Naive thymus-derived CD4-positive, alpha-beta T cell (primary cell): ENCODE results near the gene BRCC3. TPM values are rescaled to one million over a fixed set of nuclear protein-coding genes. Genes with fewer than 3 reads are reported as not detected.

ENCODE experiments used
- ATAC-seq: fragments of 150-1000 bp; cut with Tn5 transposase; 2 replicates; pipeline ENCODE4 v1.10.0; 2021; ENCODE audit warnings: mild to moderate bottlenecking, moderate library complexity
- CTCF ChIA-PET: fragments of 350-600 bp; sonication (Branson Sonifier 250); formaldehyde crosslinking; loops from one replicate; lab custom pipeline; 2021; ENCODE audit warnings: antibody characterized with exemption; lab: Charles Lee
- POLR2A ChIA-PET: fragments of 350-600 bp; sonication (Branson Sonifier 250); formaldehyde crosslinking; loops from one replicate; lab custom pipeline; 2021; ENCODE audit warnings: antibody characterized with exemption, inconsistent platforms; lab: Charles Lee
- DNase-seq, 9 donors: peaks; one replicate each; pipeline versions ENCODE4 v3.0.0 to v3.0.0-alpha.2; 2020 to 2022; ENCODE audit warnings: mixed read lengths in 1 of 9
- H3K27ac ChIP-seq: one replicate; pipeline ENCODE4 v1.7.0; 2013; ENCODE audit warnings: mild to moderate bottlenecking, low read depth, low read length, moderate library complexity
- H3K27me3 ChIP-seq, 2 donors: one replicate each; pipeline ENCODE4 v1.7.0; 2013; ENCODE audit warnings: low read length in 2 of 2, mild to moderate bottlenecking in 2 of 2, moderate library complexity in 2 of 2; ENCODE audit not compliant: control insufficient read depth in 2 of 2, insufficient read depth in 2 of 2
- H3K36me3 ChIP-seq, 3 experiments: 1 replicate in 2 of 3; 2 replicates in 1 of 3; pipeline ENCODE4 v1.7.0; 2013; ENCODE audit warnings: low read length in 3 of 3, mild to moderate bottlenecking in 3 of 3, moderate library complexity in 1 of 3; ENCODE audit not compliant: insufficient read depth in 3 of 3, control insufficient read depth in 2 of 3
- H3K4me1 ChIP-seq, 2 donors: one replicate each; pipeline ENCODE4 v1.7.0; 2013; ENCODE audit warnings: low read length in 2 of 2, mild to moderate bottlenecking in 2 of 2, moderate library complexity in 1 of 2; ENCODE audit not compliant: control insufficient read depth in 2 of 2, insufficient read depth in 2 of 2
- H3K4me3 ChIP-seq: 2 replicates; pipeline ENCODE4 v1.7.0; 2013; ENCODE audit warnings: mild to moderate bottlenecking, low read length
- H3K9me3 ChIP-seq, 3 experiments: 1 replicate in 2 of 3; 2 replicates in 1 of 3; pipeline ENCODE4 v1.7.0; 2013; ENCODE audit warnings: low read length in 3 of 3; ENCODE audit not compliant: control insufficient read depth in 2 of 3
- H3K27ac Mint-ChIP-seq, 9 donors: one replicate each; pipeline ENCODE4 v1.8.0; 2020 to 2022; ENCODE audit warnings: mixed read lengths in 9 of 9, mild to moderate bottlenecking in 8 of 9, moderate library complexity in 5 of 9, inconsistent platforms in 2 of 9
- H3K27me3 Mint-ChIP-seq, 5 donors: one replicate each; pipeline ENCODE4 v1.8.0; 2021 to 2022; ENCODE audit warnings: mixed read lengths in 5 of 5, mild to moderate bottlenecking in 1 of 5
- H3K36me3 Mint-ChIP-seq, 5 donors: one replicate each; pipeline ENCODE4 v1.8.0; 2020 to 2022; ENCODE audit warnings: mixed read lengths in 5 of 5, mild to moderate bottlenecking in 3 of 5, inconsistent platforms in 1 of 5
- H3K4me1 Mint-ChIP-seq, 7 donors: one replicate each; pipeline ENCODE4 v1.8.0; 2020 to 2022; ENCODE audit warnings: mixed read lengths in 7 of 7, mild to moderate bottlenecking in 3 of 7, inconsistent platforms in 1 of 7
- H3K4me3 Mint-ChIP-seq, 10 donors: one replicate each; pipeline ENCODE4 v1.8.0; 2020 to 2022; ENCODE audit warnings: mild to moderate bottlenecking in 10 of 10, mixed read lengths in 10 of 10, moderate library complexity in 6 of 10, inconsistent platforms in 2 of 10
- H3K9me3 Mint-ChIP-seq, 11 donors: one replicate each; pipeline ENCODE4 v1.8.0; 2020 to 2022; ENCODE audit warnings: mixed read lengths in 11 of 11, mild to moderate bottlenecking in 4 of 11, inconsistent platforms in 1 of 11, moderate library complexity in 1 of 11
- intact Hi-C, 2 donors: fragments of 100-400 bp; cut with micrococcal nuclease; formaldehyde crosslinking; loops; one replicate each; pipeline ENCODE4 v1.15.1; 2023
- polyA plus RNA-seq, 2 donors: library from polyadenylated mRNA; unstranded; fragments of 300-500 nt; fragmentation: Illumina TruSeq; gene quantifications; one replicate each; pipeline ENCODE4 v1.2.3, GENCODE V29; 2021
- total RNA-seq, 6 experiments: library from RNA in 5 of 6; stranded (reverse) in 5 of 6; gene quantifications; 1 replicate in 5 of 6; 2 replicates in 1 of 6; pipeline ENCODE4 v1.2.3 and lab custom pipeline; 2021 to 2026

Gene BRCC3
- total and polyA plus RNA-seq, 7 experiments from 2014 or later = 11.5 to 27.8 (median 16.4) TPM

- H3K27me3 Mint-ChIP-seq = peaks cover 0 to 14% (median 0%) of the 10 kb centered on the region in 5 donors
- intact Hi-C loops = loop anchor here (1.0 to 10.0 kb wide), 10 partner anchors 29 to 853 kb away; partner anchors contain the start of genes DKC1 (in 2 of the 2), RAB39B (in 1 of the 2), RPL10 (in 1 of the 2) and VAMP7 (in 1 of the 2)
- no peaks in the 10 kb centered on the region for H3K27me3 ChIP-seq
- ATAC-seq (no peak), DNase-seq (peak in 5 of 9 donors; percentile 12 to 61 (median 29))
- H3K27ac ChIP-seq = peak overlapping the region; percentile 94
- peaks cover 4 to 12% of the 10 kb centered on the region in 2 donors for H3K4me1 ChIP-seq
- H3K9me3 ChIP-seq = no peaks in the 10 kb centered on the region
- no peaks in the 10 kb centered on the region for H3K36me3 ChIP-seq
- POLR2A ChIA-PET = interaction anchor here (0.8 to 1.3 kb wide), 5 partner anchors 28 to 44 kb away, joined by 3 to 5 read pairs (median 4); no protein-coding TSS in a partner anchor
- no peaks in the 10 kb centered on the region for H3K9me3 Mint-ChIP-seq
- H3K27ac Mint-ChIP-seq = peak overlapping the region; percentile 84 to 97 (median 92)
- peak overlapping the region; percentile 82 to 92 (median 90) for H3K4me3 Mint-ChIP-seq
- H3K36me3 Mint-ChIP-seq = peaks cover 0 to 3% (median 0%) of the 10 kb centered on the region in 5 donors
- CTCF ChIA-PET = no interaction called here
- peaks cover 5 to 31% (median 27%) of the 10 kb centered on the region in 7 donors for H3K4me1 Mint-ChIP-seq
- peak overlapping the region; percentile 90 for H3K4me3 ChIP-seq
Measured at GRCh38 chrX:155027509-155028066, 43.7 kb upstream of the BRCC3 start.

GRCh38 chrX:155028129-155028528 is 43.2 kb upstream of the BRCC3 start:
- peak overlapping the region; percentile 94 for H3K27ac ChIP-seq
- Mint-ChIP-seq H3K9me3 (no peaks in the 10 kb centered on the region), H3K36me3 (peaks cover 0 to 3% (median 0%) of the 10 kb centered on the region in 5 donors), H3K27me3 (peaks cover 0 to 13% (median 0%) of the 10 kb centered on the region in 5 donors), H3K4me3 (peak overlapping the region; percentile 82 to 92 (median 90)), H3K4me1 (peaks cover 5 to 31% (median 27%) of the 10 kb centered on the region in 7 donors), H3K27ac (peak overlapping the region in 8 of 9 donors; percentile 5 to 97 (median 92))
- DNase-seq (no peak), ATAC-seq (no peak)
- H3K4me1 ChIP-seq = peaks cover 4 to 12% of the 10 kb centered on the region in 2 donors
- H3K27me3 ChIP-seq = no peaks in the 10 kb centered on the region
- no peaks in the 10 kb centered on the region for H3K36me3 ChIP-seq
- ChIA-PET CTCF (no interaction called here), POLR2A (no interaction called here)
- no peaks in the 10 kb centered on the region for H3K9me3 ChIP-seq
- intact Hi-C loops = loop anchor here (5.0 to 10.0 kb wide), 2 partner anchors 159 to 633 kb away; partner anchors contain the start of gene RPL10 (in 1 of the 2)
- peak overlapping the region; percentile 90 for H3K4me3 ChIP-seq

GRCh38 chrX:155028877-155029291 is 42.4 kb upstream of the BRCC3 start:
- H3K9me3 ChIP-seq = no peaks in the 10 kb centered on the region
- no peak overlapping the region for H3K4me3 ChIP-seq
- peaks cover 0 to 3% (median 0%) of the 10 kb centered on the region in 3 experiments for H3K36me3 ChIP-seq
- ATAC-seq (no peak), DNase-seq (no peak)
- ChIA-PET CTCF (no interaction called here), POLR2A (interaction anchor here (0.6 kb wide), 1 partner anchor 12 kb away, joined by 3 read pairs; no protein-coding TSS in a partner anchor)
- Mint-ChIP-seq H3K27me3 (peaks cover 0 to 9% (median 0%) of the 10 kb centered on the region in 5 donors), H3K4me1 (peaks cover 5 to 31% (median 27%) of the 10 kb centered on the region in 7 donors), H3K9me3 (no peaks in the 10 kb centered on the region), H3K4me3 (peak overlapping the region; percentile 21 to 91 (median 54)), H3K27ac (peak overlapping the region in 5 of 9 donors; percentile 71 to 95 (median 85)), H3K36me3 (peaks cover 0 to 3% (median 0%) of the 10 kb centered on the region in 5 donors)
- no peaks in the 10 kb centered on the region for H3K27me3 ChIP-seq
- intact Hi-C loops = loop anchor here (5.0 to 10.0 kb wide), 2 partner anchors 158 to 634 kb away; partner anchors contain the start of gene RPL10 (in 1 of the 2)
- peaks cover 4 to 12% of the 10 kb centered on the region in 2 donors for H3K4me1 ChIP-seq
- H3K27ac ChIP-seq = no peak overlapping the region

GRCh38 chrX:155031657-155032056 is 39.7 kb upstream of the BRCC3 start:
- ATAC-seq (no peak), DNase-seq (no peak)
- ChIA-PET POLR2A (interaction anchor here (0.6 kb wide), 1 partner anchor 97 kb away, joined by 3 read pairs; no protein-coding TSS in a partner anchor), CTCF (no interaction called here)
- Mint-ChIP-seq H3K4me1 (peaks cover 5 to 40% (median 27%) of the 10 kb centered on the region in 7 donors), H3K36me3 (peaks cover 5 to 26% (median 18%) of the 10 kb centered on the region in 5 donors), H3K4me3 (peak overlapping the region in 1 of 10 donors; percentile 59), H3K27me3 (no peaks in the 10 kb centered on the region), H3K27ac (no peak overlapping the region), H3K9me3 (peaks cover 0 to 12% (median 0%) of the 10 kb centered on the region in 11 donors)
- Histone ChIP-seq H3K4me1 (peaks cover 4 to 12% of the 10 kb centered on the region in 2 donors), H3K27ac (no peak overlapping the region), H3K4me3 (no peak overlapping the region), H3K9me3 (no peaks in the 10 kb centered on the region), H3K36me3 (peaks cover 0 to 6% (median 6%) of the 10 kb centered on the region in 3 experiments), H3K27me3 (no peaks in the 10 kb centered on the region)
- intact Hi-C loops = no loop called here

GRCh38 chrX:155035688-155036087 is 35.6 kb upstream of the BRCC3 start:
- H3K27ac Mint-ChIP-seq = no peak overlapping the region
- peaks cover 0 to 6% (median 6%) of the 10 kb centered on the region in 3 experiments for H3K36me3 ChIP-seq
- no peaks in the 10 kb centered on the region for H3K27me3 ChIP-seq
- H3K36me3 Mint-ChIP-seq = peaks cover 5 to 44% (median 34%) of the 10 kb centered on the region in 5 donors
- ATAC-seq = no peak
- H3K4me1 Mint-ChIP-seq = peaks cover 3 to 44% (median 37%) of the 10 kb centered on the region in 7 donors
- ChIA-PET CTCF (no interaction called here), POLR2A (no interaction called here)
- no peaks in the 10 kb centered on the region for H3K27me3 Mint-ChIP-seq
- H3K9me3 ChIP-seq = no peaks in the 10 kb centered on the region
- H3K4me3 Mint-ChIP-seq = no peak overlapping the region
- no peak overlapping the region for H3K27ac ChIP-seq
- DNase-seq = no peak
- no peak overlapping the region for H3K4me3 ChIP-seq
- peaks cover 0 to 16% (median 0%) of the 10 kb centered on the region in 11 donors for H3K9me3 Mint-ChIP-seq
- intact Hi-C loops = no loop called here
- no peaks in the 10 kb centered on the region for H3K4me1 ChIP-seq

- Histone ChIP-seq H3K27ac (no peak overlapping the region), H3K9me3 (no peaks in the 10 kb centered on the region), H3K36me3 (peaks cover 0 to 11% (median 3%) of the 10 kb centered on the region in 3 experiments), H3K4me3 (no peak overlapping the region), H3K4me1 (no peaks in the 10 kb centered on the region), H3K27me3 (no peaks in the 10 kb centered on the region)
- Mint-ChIP-seq H3K36me3 (peaks cover 0 to 4% (median 0%) of the 10 kb centered on the region in 5 donors), H3K9me3 (peaks cover 0 to 1% (median 0%) of the 10 kb centered on the region in 11 donors), H3K4me1 (peaks cover 14 to 53% (median 38%) of the 10 kb centered on the region in 7 donors), H3K27me3 (no peaks in the 10 kb centered on the region), H3K27ac (peak overlapping the region in 2 of 9 donors; percentile 5 to 69), H3K4me3 (no peak overlapping the region)
- CTCF ChIA-PET = no interaction called here
- no peak for ATAC-seq
- DNase-seq = no peak
- POLR2A ChIA-PET = interaction anchor here (0.6 to 1.1 kb wide), 2 partner anchors 11 to 20 kb away, joined by 3 to 5 read pairs; partner anchors contain the start of gene FUNDC2
- intact Hi-C loops = no loop called here
Measured at GRCh38 chrX:155046129-155046810, 25.0 kb upstream of the BRCC3 start.
